ENCODE data around the gene CFAP100. TPM values are rescaled to one million over a fixed set of nuclear protein-coding genes. Genes with fewer than 3 reads are reported as not detected.
A peak's percentile ranks its signal among the peaks of the same experiment; 100 is the strongest.

Gene CFAP100
- total RNA-seq, 1 donor, result not detected

DNA sequence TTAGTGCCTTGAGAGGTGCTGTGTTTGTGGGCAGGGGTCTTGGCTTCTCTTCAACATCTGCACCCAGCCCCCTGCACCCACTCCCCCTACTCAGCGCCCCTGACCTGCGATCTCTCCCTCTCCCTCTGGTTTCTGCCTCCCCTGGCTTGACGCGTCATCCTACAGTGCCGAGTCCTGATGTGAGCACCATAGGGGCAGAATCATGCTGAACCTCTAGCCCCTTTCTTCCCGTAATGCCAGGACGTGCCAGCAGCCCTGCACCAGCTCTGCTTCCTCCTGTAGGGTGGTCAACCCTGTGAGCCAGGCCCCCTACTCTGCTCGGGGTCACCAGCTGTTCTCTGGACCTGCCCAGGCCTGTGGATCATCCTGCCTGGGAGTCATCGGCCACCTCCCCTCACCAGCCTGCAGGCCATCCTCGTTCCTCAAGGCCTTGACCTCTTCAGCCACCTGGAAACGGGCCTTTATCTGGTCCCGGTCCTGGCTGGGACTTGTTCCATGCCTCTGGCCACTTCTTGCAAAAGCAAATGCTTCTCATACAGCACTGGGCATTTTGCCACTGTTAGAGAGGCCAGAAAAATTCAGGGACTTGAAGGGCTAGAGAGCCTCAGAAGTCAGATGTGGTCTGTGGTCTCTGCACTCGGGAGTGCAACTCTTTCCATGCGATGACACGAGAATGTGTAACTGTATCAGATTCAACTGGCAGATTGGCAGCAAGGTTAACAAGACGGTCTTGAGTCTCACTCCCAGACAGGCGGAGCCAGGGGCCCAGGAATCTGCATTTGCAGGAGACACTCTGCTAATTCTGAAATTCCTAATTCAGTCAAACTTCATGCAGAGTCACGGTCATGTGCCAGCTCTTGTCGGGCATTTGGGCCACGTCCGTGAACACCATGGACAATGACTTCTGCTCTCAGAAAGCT lies 20.8 kb upstream of the CFAP100 start:
- no peak for DNase-seq (ENCODE audit: low read depth in 2 of 3, low spot score in 2 of 3)

DNA sequence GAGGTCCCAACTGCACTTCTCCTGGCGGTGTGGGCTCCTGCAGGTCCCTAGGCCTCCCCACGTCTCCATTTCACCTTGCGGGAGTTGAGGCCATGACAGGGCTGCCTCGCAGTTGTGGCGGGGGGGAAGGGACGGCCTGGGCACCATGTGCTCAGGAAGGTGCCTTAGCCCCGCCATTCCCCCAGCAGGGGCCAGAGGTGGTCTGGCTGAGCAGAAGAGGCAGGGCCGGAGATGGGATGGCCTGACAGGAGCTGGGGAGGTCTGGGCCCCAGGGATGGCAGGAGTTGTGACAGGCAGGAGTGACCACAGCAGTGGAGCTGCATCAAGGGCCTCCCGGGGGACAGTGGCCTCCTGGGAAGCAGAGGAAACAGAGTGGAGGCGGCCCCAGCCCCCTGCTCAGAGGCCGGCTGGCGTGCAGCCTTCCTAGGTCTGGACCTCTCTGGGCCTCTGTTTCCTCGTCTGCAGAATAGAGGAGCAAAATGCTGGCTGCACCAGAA lies 18.8 kb upstream of the CFAP100 start:
- no peak for DNase-seq (ENCODE audit: low read depth in 2 of 3, low spot score in 2 of 3)

DNA sequence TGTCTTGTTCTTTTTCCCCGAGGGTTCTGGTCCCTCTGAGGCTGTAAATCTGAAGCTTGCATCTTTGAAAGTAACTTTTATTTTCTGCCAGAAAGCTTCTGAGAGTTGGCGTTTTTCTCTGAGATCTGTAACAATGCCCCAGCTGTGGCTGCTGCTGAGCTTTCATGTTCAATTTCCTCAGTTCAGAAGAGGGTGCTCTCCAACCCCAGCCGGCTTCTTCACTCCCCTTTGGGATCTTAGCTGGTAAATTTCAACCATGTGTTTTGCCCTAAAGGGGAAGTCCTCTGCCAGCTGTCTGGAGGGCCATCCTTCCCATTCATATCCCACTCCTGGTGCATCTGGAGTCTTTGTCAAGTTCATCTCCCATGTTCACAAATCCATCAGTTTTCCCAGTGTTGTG lies 18.3 kb upstream of the CFAP100 start:
- DNase-seq (ENCODE audit: low read depth in 2 of 3, low spot score in 2 of 3), result no peak

DNA sequence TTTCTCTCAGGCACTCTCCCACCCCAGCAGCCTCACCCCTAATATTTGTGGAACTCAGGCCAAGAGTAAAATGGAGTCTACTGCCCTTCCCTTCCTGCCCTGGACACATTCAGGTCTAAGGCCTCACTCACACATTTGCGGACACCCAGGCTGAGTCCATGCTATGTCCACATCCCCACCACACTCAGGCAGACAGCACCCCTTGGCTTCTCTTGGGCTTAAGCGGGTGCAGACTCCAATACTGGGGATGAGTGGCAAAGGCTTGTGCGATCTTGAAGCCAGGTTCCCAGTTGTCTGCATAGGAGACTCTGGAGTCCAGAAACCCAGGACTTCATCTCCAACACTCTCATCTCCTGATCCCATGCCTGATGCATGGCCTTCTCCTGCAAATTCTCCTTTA lies 17.5 kb upstream of the CFAP100 start:
- DNase-seq (ENCODE audit: low read depth in 2 of 3, low spot score in 2 of 3), result no peak

DNA sequence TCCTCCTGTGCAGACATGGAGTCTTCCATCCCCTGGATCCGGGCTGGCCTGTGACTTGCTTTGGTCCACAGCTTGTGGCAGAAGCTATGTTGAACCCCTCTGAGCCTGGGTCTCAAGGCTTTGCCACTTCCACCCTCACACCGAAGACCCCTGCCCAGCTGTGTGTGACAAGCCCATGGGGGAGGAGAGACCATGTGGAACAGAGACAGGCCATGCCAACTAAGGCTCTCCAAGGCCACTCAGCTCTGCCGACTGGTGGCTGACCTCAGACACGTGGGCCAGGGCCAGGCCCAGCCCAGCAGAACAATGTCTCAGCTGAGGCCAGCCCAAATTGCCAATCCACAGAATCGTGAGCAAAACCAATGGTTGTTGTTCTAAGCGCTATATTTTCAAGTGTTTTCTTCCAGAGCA lies 16.4 kb upstream of the CFAP100 start:
- no peak for DNase-seq (ENCODE audit: low read depth in 2 of 3, low spot score in 2 of 3)

DNA sequence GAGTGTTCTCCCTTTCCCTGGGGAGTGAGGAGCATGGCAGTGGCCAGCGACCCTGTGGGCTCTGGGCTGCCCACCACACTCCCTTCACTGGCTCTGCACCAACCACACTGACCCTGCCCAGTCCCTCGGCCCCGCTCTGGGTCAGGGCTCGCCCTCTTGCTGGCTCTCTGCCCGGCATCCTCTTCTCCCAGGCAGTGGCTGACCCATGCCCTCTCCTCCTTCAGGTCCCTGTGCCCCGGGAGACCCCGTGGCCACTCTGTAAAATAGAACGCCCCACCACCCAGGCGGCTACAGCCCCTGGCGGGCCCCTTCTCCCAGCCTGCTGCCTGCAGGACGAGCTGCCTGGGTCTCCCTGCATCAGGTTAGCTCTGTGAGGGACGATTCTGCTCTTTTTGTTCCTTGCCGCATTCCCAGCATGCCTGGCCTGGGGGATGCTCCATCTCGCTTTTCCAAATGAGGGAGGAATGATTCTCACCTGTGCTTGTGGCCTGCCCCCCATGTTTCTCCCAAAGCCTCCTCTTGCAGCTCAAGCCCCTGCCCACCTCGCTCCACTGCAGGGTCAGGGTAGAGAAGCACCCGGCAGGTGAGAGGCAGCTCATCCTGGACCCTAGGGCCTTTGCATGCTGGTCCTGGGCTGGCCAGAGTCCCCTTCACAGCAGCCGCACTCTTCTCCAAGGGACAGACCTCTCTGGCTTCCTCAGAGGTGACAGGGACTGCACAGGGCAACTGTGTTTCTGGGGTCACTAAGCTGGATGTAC lies 14.5 kb upstream of the CFAP100 start:
- DNase-seq (ENCODE audit: low read depth in 2 of 3, low spot score in 2 of 3), result no peak

DNA sequence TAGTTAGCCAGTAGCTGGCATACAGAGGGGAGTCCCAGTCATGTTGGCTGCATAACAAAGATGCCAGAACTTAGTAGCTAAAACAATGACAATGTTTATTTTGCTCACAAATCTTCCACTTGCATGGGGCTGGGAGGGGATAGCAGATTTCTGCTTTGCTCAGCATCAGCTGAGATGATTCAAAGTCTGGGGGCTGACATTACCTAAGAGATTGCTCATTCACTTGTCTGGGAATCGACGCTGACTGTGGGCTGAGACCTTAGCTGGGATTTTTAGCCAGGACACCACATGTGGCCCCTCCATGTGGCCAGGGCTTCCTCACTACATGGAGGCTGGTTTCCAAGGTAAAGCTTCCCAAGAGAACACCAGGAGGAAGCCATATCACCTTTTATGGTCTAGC lies 12.7 kb upstream of the CFAP100 start:
- no peak for DNase-seq (ENCODE audit: low read depth in 2 of 3, low spot score in 2 of 3)

DNA sequence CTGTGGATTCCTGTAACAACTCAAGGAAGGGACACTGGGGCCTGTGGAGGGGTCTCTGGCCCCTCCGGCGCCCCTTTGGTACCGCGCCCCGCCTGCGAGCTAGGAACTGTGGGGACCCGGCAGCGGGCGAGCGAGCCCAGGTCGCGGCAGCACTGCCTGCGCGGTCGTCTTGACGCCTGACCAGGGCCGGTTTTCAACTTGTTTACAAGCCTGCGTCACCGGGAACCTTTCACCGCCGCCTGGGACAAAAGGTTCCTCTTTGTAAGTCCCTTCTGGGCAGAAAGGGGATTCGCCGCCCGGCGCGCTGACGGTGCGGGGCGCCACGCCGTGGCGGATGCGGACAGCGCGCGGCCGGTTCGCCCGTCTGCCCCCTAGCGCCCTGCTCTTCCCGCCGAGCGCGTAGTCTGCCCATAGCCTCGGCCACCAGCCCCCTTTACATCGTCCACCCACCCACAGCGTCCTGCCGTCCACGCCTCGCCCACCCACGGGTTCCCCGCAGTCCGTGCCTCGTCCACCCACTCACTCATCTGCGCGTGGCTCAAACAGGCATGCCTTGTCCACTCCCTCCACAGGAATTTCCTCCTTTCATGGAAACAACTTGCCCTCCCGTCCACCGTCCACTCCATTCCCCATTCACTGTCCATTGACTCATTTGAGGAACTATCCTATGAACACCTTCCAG lies 5.5 kb upstream of the CFAP100 start:
- peak; percentile 4 to 88 (median 85) for DNase-seq (ENCODE audit: low read depth in 2 of 3, low spot score in 2 of 3)

DNA sequence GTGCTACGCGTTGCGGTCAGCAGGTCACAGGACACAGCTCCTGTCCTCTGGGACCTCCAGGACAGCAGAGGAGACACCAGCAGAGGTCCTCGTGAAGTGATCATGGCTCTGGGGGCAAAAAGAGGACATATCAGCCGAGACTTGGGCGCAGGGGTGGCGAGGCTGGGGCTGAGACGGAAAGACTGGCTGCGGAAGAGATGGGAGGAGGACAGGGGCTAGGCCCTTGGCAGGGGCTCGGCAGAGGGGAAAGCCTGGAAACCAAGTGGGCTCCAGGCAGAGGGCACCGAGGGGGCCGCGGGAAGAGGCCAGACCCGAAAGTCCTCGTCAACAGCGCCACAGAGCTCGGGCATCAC lies 4.9 kb upstream of the CFAP100 start:
- DNase-seq (ENCODE audit: low read depth in 2 of 3, low spot score in 2 of 3), result no peak

DNA sequence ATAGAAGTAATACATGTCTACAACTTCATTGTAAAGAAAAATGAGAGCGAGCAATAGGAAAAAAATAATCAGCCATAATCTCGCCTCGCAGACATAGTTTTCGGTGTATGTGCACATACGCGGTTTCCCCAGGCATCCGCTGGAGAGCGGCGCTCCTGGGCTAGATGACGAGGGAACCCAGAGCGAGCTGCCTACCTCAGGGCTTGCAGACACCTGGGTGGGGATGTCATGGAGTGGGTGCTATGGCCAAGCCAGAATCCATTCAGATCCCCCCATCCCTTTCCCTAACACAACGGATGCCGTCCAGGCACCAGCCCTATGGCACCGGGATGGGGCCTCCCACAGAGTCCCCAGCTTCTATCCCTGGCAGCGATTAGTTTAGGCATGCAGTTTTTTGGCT lies 4.5 kb upstream of the CFAP100 start:
- DNase-seq (ENCODE audit: low read depth in 2 of 3, low spot score in 2 of 3), result no peak

DNA sequence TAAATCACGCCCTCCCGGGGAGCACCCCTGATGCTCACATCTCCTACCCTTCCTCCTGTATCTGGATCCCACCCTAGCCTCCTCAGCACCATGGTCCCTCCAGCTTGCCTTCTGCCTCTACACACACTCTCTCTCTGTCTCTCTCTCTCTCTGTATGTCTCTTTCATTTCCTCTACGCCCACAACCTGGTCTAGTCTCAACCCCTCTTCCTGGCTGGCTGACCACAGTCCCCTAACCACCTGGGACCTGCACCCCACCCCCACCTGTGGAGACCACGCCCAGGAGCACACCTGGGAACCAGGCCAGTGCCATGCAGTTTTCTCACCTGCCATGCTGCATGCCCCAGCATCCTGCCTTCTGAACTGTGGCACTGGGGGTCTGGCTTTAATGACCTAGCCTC lies 4.0 kb upstream of the CFAP100 start:
- no peak for DNase-seq (ENCODE audit: low read depth in 2 of 3, low spot score in 2 of 3)

DNA sequence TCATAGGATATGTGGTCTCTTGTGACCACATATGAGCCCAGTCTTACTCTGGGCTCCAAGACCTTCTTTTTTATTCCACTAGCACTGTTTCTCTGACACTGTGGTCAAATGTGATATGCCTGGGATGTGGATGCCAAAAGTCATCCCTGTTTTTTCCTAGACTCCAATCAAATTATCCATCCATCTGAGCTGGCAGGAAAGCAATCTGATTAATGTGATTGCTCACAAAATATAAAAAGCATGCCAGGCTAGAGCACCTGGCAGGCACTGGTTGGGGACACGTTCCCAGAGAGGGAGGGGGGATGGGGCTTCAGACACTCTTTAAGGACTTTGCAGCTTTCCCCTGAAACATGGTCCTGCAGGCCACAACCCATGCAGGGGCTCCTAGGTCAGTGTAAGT lies 3.1 kb upstream of the CFAP100 start:
- DNase-seq (ENCODE audit: low read depth in 2 of 3, low spot score in 2 of 3), result no peak

DNA sequence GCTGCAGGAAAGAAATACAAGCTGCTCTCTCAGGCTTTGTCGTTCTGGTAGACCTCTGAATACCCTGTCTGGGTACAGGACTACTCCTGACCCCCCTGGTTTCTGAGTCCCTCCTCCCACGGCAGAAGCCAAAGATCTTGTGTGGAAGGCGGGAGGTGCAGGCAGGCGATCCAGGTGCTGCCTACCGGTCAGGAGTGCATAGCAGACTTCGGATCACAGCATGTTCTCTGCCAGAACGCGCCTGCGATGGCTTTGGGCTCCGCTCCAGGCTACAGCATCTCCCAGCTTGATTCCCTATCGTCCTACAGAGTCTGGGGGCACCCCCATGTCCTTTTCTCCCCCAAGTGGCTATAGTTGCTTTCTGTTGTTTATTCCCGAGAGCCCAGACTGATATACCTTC lies 2.5 kb upstream of the CFAP100 start:
- no peak for DNase-seq (ENCODE audit: low read depth in 2 of 3, low spot score in 2 of 3)

DNA sequence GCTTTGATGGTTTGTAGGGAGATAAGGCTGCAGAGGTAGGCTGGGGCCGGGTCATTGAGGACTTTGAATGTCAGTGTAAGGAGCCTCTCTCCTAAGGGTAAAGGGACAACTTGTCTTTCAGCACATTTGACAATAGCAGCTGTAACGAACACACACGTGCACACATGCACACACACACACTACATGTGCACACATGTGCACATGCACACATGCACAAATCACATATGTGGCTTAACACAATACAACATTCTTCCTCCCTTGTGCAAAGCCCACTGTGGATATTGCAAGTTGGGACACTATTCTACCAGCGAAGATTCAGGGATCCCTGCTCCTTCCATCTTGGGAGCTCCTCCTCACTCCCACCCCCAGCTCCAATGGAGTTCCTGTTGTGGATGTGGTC lies 1.1 kb upstream of the CFAP100 start:
- DNase-seq (ENCODE audit: low read depth in 2 of 3, low spot score in 2 of 3), result no peak

DNA sequence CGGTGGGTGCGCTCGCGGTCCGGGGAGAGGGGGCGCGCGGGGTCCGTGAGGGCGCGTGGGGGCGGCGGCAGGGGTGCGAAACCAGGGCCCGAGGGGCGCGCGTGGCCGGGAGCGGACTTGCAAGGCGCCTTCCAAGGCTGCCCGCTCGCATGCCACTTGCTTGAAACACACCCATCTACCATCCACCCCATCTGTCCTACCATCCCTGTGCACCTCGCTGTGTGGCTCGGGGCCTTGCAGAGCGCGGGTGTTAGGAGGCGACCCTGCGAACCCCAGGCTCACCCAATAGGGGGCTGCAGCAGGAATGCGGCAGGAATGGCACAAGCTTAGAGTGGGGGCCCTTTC lies 240 bp downstream of the CFAP100 start:
- DNase-seq (ENCODE audit: low read depth in 2 of 3, low spot score in 2 of 3), result no peak

DNA sequence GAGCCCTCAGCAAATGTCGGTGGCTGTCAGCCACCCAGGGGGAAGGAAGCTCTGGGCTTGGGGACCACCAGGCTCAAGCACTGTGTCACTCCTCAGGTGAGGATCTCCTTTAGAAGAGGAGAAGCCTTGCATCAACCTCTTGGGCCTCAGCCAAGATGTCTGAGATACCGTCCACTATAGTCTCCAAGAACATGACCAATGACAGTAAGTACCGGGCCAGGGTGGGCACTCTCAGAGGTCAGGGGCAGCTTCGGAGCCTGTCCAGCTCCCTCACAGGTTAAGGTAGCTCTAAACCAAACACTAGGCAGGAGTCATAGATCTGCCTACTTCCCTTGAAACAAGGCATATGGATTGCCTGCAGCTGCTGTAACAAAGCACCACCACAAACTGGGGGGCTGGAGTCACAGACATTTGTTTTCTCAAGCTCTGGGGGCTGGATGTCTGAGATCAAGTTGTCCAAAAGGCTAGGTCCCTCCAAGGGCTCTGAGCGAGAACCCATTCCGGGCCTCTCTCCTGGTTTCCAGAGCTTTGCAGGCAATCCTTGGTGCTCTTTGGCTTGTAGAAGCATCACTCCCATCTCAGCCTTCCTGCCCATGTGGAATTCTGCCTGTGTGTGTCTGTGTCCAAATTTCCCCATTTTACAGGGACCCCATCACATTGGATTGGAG lies 1.3 kb downstream of the CFAP100 start:
- DNase-seq (ENCODE audit: low read depth in 2 of 3, low spot score in 2 of 3), result no peak

DNA sequence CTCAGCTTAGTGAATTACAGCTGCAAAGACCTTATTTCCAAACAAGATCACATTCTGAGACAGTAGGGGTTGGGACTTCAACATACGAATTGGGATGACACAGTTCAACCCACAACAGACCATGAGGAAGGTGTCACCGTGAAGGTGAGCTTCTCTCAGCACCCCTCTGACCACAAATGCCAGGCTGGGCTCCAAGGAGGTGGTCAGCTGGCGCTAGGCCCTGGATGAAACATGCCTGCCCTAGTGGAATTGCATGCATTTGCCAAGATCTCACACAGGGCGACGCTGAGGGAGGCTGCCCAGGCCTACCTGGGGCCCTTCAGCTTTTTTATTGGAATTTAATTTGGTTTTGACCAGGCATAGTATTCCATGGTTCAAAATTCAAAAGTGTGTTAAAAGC lies 1.8 kb downstream of the CFAP100 start:
- DNase-seq (ENCODE audit: low read depth in 2 of 3, low spot score in 2 of 3), result no peak

DNA sequence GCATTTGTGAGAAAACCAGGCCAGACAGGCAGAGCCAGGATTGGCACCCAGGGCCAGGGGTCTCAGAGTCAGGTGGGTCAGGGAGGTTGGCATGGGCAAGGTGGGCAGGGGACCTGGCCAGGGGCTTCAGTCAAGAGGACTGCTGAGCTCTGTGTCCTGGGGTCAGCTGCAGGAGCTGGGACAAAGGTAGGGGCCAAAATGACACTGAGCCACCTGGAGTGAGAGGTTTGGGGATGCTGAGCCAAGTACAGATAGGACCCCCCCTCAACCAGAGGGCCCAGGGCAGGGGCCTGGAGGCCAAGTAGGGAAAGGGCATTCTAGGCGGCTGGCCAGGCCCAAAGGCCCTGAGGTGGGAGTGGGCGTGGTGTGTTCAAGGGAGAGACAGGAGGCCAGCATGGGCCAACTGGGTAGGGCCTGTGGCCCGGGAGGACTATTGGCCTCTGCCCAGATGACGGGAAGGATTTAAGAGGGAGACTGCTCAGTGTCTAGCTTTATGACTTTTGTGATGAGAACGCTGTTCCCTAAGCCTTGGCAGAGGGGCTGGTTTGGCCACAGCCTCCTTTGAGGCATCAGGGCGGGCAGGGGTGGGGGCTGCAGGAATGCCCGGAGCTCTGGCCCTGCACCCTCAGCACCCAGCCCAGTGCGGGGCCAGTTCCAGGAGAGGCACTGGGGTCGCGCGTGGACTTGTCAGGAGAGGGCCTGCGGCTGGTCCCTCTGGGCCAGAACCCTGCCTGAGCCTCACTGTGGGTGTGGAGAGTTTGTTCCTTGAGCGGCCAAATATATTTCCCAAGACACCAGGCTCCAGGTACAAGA lies 3.1 kb downstream of the CFAP100 start:
- DNase-seq (ENCODE audit: low read depth in 2 of 3, low spot score in 2 of 3), result no peak

DNA sequence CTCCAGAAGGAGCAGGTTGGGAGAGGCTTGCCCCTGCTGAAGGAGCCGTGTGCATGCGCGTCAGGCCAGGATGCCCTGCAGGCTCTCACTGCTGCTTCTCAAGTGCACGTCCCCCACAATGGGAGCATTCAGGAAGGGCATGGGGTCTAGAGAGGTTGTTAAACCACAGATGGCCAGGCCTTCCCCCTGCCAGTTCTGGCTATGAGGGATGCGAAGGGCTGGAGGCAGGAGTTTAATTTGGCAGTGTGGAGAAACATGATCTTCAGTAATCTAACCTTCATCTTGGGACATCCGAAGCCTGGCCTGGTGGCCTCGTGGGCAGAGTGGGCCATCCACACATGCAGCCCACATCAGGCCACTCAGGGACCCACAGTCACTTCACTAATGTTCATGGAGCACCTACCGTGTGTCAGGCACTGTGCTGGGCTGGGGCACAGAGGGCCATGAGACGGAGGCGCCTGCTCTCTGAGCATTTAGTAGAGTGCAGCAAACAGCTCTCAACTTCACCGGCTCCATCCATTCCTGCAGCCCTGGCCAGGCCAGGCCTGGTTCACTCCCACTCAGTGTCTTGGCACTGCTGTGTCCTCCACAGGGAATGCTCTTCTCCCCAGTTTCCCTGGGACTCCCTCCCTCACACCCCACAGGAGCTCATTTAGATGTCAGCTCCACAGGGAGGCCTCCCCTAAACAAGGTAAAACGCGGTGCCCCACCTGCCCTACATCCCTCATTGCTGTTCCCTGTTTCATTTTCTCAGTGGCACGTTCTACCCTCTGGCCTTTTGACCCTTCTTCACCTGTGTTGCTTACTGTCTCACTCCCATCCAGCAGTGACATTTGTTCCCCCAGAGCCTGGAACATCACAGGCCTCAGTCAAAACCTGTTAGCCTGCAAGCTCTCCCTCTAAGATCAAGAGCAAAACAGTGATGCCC lies 4.0 kb downstream of the CFAP100 start:
- DNase-seq (ENCODE audit: low read depth in 2 of 3, low spot score in 2 of 3), result no peak
